Fibroblast of skin of back (primary cell): ENCODE results near the gene ZNF587.

Source experiments
- DNase-seq: peaks from one replicate; pipeline ENCODE4 v3.0.0-alpha.2; 2013

ZNF587 gene

GRCh38 chr19:57888107-57888559 is 38.5 kb downstream of the ZNF587 start:
- no peak for DNase-seq

GRCh38 chr19:57888560-57889231 is 39.0 kb downstream of the ZNF587 start, which contains the start of gene ZNF814:
Gene ZNF814, minus strand, starts transcription at chr19:57889037. Its CDS starts 235 bp downstream, at chr19:57888802.
- DNase-seq, result peak; percentile 90

- DNase-seq, result peak; percentile 25
Measured at GRCh38 chr19:57890706-57891105, 41.0 kb downstream of the ZNF587 start.

GRCh38 chr19:57900311-57900710 is 50.7 kb downstream of the ZNF587 start:
- no peak for DNase-seq

- no peak for DNase-seq
Measured at GRCh38 chr19:57903618-57904184, 54.0 kb downstream of the ZNF587 start.

- no peak for DNase-seq
Measured at GRCh38 chr19:57905258-57905657, 55.6 kb downstream of the ZNF587 start.

- DNase-seq, result no peak
Measured at GRCh38 chr19:57907394-57907793, 57.7 kb downstream of the ZNF587 start.

- no peak for DNase-seq
Measured at GRCh38 chr19:57914531-57914930, 64.9 kb downstream of the ZNF587 start.
